ENCODE measurements around the gene NHLH2.

NHLH2 gene

GRCh38 chr1:115840605-115841460 lies at the start of gene NHLH2:
TSS of gene NHLH2 (minus strand) at chr1:115841126. CDS start at chr1:115838372, 2,754 bp downstream.
- DNase-seq (ENCODE audit: low read depth), result no peak

DNA sequence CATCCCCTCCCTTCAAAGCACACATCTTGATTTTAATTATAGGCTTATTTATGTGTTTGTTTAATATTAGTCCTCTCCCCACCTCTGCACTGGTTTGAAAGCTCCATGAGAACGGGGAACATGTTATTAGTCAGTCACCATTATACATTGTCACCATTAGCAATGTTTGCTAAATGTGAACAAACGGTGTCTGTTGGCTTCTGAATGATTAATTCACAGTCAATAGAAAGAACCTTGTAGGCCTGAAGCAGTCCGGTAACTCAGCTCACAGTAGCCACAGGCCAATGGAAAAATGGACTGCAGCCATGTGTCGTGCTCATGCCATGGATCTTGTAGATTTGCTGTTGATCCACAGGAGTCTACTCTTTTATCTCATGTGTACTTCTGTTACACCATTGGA lies 49.7 kb upstream of the NHLH2 start:
- DNase-seq (ENCODE audit: low read depth), result no peak

GRCh38 chr1:115888976-115889375 lies 48.0 kb upstream of the NHLH2 start:
- no peak for DNase-seq (ENCODE audit: low read depth)

- DNase-seq (ENCODE audit: low read depth), result no peak
Observed at GRCh38 chr1:115882913-115883902, 42.3 kb upstream of the NHLH2 start.

- DNase-seq (ENCODE audit: low read depth), result no peak
Observed at GRCh38 chr1:115880981-115881672, 40.2 kb upstream of the NHLH2 start.

GRCh38 chr1:115879977-115880376 lies 39.1 kb upstream of the NHLH2 start:
- DNase-seq (ENCODE audit: low read depth), result no peak

DNA sequence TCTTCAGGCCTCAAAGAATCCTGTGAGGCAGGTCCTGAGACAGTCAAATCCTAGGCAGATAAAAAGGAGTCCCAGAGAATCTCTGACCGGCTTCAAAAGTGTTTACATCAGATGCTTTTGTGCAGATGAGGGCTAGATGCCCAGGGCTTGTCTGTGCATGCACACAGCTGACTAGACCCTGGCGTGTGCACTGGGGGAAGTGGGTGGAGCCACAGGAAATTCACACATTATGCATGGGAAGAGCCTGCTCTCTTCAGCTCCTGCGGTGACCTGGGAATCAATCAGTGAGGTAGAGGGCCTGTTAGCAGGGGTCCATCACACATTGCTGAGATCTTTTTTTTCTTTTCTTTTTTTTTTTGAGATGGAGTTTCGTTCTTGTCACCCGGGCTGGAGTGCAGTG lies 36.6 kb upstream of the NHLH2 start:
- no peak for DNase-seq (ENCODE audit: low read depth)

- no peak for DNase-seq (ENCODE audit: low read depth)
Observed at GRCh38 chr1:115874904-115875303, 34.0 kb upstream of the NHLH2 start.

GRCh38 chr1:115874497-115874896 lies 33.6 kb upstream of the NHLH2 start:
- DNase-seq (ENCODE audit: low read depth), result no peak

- no peak for DNase-seq (ENCODE audit: low read depth)
Observed at GRCh38 chr1:115873184-115873583, 32.3 kb upstream of the NHLH2 start.

DNA sequence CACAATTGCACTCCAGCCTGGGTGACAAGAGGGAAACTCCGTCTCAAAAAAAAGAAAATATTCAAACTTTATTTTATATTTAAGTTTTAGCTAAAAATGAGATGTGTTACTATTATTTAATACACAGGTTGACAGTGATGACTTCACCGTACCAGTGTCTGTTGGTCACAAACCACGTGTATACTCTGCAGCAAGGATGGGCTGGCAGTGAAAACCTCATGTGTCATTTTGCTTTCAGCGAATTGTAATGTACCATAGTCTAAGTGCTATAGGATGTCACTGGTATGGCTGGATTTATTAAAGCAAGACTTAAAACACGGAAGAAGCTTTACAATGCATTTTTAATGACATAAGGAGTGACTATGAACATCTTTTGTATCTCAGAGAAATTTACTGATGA lies 28.1 kb upstream of the NHLH2 start:
- DNase-seq (ENCODE audit: low read depth), result no peak

- no peak for DNase-seq (ENCODE audit: low read depth)
Observed at GRCh38 chr1:115867216-115867615, 26.3 kb upstream of the NHLH2 start.

DNA sequence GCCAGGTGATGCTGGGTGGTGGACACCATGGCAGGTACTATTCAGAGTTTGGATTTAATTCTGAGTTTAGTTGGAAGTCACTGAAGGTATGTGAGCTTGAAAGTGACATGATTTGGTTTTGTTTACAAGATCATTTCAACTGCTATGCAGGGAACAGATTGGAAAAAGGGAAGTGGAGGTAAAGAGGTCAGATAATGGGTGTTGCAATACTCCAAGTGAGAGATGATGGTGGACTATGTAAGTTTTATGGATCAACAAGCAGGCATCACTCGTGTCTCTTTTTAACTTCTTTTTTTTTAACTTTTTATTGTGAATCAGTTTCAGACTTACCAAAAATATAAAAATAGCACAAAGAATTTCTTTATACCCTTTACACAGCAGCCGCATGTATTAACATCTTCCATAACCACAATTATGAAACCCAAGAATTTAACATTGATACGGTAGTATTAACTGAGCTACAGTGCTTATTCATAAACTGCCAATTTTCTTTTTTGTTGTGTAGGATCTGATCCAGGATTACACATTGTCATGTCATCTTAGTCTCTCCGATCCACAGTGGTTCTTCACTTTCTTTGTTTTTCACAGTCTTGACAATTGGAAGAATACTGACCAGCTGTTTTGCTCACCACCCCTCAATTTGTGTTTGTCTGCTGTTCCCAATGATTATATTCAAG lies 24.9 kb upstream of the NHLH2 start:
- no peak for DNase-seq (ENCODE audit: low read depth)

GRCh38 chr1:115862403-115862802 lies 21.5 kb upstream of the NHLH2 start:
- no peak for DNase-seq (ENCODE audit: low read depth)

- DNase-seq (ENCODE audit: low read depth), result no peak
Observed at GRCh38 chr1:115854005-115854404, 13.1 kb upstream of the NHLH2 start.

- DNase-seq (ENCODE audit: low read depth), result no peak
Observed at GRCh38 chr1:115850937-115851336, 10.0 kb upstream of the NHLH2 start.

DNA sequence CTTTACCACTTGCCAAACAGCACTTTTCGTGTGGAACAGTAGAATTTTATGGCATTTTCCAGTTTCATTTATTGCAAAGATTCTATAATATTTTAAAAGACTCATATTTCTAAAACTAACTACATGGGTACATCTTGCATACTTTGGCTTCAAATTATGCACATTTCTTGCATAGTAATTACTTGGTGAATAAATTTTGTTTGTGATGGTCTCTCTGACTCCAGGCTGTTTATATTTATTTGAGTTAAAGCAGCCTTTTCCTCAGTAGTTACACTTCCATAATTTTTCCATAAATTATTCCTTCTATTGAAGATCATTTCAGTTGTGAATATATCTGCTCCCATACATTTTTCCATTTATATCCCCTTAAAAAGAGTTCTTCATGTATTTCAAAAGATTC lies 6.9 kb upstream of the NHLH2 start:
- no peak for DNase-seq (ENCODE audit: low read depth)

GRCh38 chr1:115842948-115843347 lies 2.0 kb upstream of the NHLH2 start:
- no peak for DNase-seq (ENCODE audit: low read depth)

GRCh38 chr1:115839679-115840237 lies 1.2 kb downstream of the NHLH2 start:
- DNase-seq (ENCODE audit: low read depth), result no peak

DNA sequence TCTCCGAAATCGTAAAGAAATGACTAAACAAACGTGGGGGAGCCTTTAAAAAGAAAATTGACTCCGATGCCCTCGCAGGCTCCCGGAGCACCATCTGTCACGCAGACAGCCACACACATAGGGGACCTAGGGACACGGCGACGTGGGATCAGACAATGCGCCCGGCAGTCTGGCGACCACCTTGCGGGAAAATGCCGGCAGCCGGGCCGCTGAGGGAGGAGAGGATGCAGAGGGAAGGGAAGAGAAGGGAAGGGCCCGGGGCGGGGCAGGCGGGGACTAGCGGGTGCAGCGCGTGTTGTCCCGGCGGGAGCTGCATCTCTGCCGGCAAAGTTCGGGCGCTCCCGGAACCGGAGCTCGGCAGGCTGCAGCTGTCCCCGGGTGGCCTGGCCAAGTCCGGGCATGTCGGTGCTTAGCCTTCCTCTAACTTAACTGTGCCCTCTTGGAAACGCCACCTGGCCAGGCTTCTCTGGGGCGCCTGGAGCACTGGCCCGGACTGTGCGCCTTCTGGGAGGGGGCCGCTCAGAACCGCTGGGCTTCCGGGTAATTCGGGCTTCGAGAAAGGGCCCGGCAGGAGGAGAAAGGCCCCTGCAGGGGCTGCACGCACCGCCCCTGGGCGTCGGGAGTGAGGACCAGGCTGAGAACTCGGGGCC lies 1.8 kb downstream of the NHLH2 start:
- no peak for DNase-seq (ENCODE audit: low read depth)
